ENCODE measurements around the gene ZFPM1. TPM values are rescaled to one million over a fixed set of nuclear protein-coding genes. Genes with fewer than 3 reads are reported as not detected.

ZFPM1 gene
- total RNA-seq, 4 donors from 2014 or later, result 0.50 to 4.0 (median 1.3) TPM

DNA sequence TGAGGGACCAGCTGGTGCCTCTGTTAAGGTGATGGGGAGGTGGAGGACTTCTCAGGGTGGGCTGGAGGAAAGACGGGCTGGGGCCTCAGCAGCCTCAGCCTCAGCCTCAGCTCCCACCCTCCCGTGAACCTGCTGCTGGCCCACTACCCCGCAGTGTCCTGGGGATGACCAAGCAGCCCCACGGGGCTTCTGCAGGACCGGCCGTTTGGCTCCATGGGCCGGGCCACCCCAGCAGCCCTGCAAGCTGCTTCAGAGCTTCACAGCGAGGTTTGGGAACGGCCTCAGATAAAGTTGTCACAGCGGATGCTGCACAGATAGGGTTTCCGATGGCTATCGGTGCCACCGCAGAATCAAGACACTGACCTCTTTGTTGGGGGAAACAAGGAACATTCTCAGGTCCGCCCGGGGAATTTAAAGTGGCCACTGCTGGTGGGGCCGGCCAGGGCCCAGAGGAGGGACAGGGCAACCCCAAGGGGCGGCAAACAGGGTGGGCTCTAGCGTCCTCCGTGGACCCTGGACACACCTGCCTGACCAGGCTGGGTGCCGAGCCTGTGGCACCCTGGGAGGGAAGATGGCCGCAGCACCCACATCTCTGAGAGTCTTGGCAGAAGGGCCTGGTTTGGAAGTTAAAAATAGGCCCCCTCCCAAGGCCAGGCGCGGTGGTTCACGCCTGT lies 69.3 kb downstream of the ZFPM1 start:
- ATAC-seq (ENCODE audit: low FRiP score) (no peak), DNase-seq (ENCODE audit: low spot score) (no peak)
- TF ChIP-seq, protein P1, sequence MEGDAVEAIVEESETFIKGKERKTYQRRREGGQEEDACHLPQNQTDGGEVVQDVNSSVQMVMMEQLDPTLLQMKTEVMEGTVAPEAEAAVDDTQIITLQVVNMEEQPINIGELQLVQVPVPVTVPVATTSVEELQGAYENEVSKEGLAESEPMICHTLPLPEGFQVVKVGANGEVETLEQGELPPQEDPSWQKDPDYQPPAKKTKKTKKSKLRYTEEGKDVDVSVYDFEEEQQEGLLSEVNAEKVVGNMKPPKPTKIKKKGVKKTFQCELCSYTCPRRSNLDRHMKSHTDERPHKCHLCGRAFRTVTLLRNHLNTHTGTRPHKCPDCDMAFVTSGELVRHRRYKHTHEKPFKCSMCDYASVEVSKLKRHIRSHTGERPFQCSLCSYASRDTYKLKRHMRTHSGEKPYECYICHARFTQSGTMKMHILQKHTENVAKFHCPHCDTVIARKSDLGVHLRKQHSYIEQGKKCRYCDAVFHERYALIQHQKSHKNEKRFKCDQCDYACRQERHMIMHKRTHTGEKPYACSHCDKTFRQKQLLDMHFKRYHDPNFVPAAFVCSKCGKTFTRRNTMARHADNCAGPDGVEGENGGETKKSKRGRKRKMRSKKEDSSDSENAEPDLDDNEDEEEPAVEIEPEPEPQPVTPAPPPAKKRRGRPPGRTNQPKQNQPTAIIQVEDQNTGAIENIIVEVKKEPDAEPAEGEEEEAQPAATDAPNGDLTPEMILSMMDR (IDR thresholded peaks at IDR 0.05), result no peak

DNA sequence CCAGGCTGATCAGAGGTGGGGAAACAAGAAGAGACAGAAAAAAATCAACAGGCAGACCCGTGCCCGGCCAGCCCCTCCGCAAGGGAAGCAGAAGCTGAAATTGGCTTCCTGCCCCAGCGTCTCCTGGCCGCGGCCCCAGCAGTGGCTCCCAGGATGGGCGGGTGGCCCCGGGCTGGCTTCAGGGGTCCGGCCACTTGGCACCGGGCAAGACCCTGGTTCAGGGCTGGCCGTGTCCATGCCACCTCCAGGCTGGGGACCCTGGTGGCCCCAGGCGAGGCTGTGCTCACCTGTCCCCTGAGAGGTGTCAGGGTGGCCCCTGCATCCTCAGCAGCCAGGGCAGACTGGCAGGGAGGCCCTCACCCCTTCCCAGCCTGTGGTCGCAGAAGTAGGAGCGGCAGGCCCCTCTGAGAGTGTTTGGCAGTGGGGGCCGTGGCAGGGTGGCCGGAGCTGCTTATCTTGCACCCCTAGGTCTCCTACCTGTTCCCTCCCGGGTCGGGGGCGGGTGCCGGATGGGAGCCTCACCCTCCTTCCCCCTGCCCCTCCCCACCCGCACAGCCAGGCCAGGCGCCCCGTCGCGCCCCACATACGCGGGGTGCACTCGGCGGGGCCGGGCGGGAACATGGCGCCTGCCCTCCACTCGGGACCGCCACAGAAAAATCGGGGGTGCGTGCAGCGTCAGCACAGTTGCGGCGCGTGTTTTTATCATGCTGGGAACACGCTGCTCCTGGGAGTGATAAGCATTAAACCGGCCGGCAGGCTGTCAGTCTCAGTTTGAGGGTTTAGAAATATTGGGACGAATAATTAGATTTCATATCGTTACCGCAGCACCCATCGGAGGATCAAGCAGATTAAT lies 70.5 kb downstream of the ZFPM1 start:
- DNase-seq (ENCODE audit: low spot score) (no peak), ATAC-seq (ENCODE audit: low FRiP score) (no peak)
- TF ChIP-seq, protein P1 (IDR thresholded peaks at IDR 0.05), result no peak

DNA sequence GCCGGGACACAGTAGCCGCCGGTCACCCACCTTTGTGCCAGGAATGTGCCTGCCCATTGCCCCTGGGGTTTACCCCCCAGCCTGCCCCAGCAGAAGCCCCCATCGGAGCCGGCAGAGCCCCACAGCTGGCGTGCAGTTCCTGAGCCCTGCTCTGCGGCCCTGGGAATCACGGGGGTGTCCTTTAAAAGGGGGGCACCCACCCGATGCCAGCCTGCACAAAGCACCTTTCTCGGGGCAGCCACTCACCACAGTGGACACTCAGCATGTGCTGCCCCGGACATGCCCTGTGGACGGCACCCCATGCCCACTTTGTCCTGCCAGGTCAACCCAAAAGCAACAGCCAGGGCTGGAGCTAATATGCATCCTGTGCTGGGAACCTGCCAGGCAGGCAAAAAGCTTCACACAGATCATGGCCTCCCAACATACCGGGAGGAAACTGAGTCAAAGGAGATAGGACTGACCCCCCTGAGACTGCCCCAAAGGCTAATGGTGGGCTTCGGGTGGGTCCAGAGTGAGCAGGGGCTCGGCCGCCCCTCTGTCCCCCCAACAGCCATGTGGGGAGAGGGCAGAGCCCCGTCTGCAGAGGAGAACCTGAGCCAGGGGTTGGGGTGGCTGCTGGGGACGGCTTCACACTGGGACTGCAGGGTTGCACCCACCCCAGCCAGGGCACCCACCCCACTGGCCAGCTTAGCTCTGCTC lies 71.3 kb downstream of the ZFPM1 start:
- ATAC-seq (ENCODE audit: low FRiP score) (no peak), DNase-seq (ENCODE audit: low spot score) (no peak)
- TF ChIP-seq, protein P1 (IDR thresholded peaks at IDR 0.05), result no peak

DNA sequence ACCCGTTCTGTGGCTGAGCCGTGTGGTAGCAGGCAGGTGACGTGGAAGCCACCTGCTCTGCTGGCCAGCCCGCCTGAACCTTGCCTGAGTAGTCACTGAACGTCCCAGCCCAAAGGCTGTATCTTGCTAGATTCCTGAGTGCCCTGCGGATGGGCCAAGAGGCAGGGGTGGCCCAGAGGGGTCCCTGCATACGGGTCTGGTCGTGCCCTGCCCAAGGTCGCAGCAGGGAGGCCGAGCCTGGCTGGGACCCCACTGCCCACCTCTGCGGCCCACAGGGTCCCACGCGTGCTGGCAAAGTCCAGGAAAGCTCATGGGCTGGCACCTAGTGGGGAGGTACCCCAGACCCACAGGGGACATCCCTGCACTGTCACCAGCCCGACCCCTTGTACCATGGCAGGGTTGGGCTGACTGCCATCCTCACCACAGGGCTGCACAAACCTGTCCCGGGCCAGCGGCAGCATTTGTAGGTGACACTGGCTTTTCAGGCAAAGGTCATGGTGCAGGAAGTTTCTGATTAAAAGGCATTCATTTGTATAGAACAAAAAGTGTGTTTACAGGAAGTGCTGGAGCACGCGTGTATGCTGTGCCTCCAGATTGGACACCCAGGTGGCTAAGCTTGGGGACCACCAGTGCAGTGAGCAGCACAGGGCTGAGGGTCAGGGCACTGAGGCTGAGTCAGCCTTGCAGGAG lies 72.0 kb downstream of the ZFPM1 start:
- no peak for DNase-seq (ENCODE audit: low spot score)
- TF ChIP-seq, protein P1 (IDR thresholded peaks at IDR 0.05), result no peak
- no peak for ATAC-seq (ENCODE audit: low FRiP score)

DNA sequence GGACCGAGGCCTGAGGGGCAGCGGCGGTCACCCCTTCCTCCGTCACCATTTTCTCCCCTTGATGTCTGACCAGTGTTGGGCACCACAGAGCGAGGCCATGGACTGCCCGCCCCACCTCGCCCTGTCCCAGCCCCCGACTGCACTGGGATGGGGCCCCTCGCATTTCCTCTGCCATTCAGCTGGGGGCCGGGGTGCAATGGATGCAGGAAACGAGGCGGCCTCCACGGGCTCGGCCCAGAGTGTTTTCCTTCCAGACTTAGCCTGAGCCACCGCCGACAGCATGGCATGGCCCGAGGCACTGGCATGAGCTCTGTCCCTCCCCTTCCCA lies 72.5 kb downstream of the ZFPM1 start:
- TF ChIP-seq, protein P1 (IDR thresholded peaks at IDR 0.05), result no peak
- ATAC-seq (ENCODE audit: low FRiP score), result no peak
- no peak for DNase-seq (ENCODE audit: low spot score)

DNA sequence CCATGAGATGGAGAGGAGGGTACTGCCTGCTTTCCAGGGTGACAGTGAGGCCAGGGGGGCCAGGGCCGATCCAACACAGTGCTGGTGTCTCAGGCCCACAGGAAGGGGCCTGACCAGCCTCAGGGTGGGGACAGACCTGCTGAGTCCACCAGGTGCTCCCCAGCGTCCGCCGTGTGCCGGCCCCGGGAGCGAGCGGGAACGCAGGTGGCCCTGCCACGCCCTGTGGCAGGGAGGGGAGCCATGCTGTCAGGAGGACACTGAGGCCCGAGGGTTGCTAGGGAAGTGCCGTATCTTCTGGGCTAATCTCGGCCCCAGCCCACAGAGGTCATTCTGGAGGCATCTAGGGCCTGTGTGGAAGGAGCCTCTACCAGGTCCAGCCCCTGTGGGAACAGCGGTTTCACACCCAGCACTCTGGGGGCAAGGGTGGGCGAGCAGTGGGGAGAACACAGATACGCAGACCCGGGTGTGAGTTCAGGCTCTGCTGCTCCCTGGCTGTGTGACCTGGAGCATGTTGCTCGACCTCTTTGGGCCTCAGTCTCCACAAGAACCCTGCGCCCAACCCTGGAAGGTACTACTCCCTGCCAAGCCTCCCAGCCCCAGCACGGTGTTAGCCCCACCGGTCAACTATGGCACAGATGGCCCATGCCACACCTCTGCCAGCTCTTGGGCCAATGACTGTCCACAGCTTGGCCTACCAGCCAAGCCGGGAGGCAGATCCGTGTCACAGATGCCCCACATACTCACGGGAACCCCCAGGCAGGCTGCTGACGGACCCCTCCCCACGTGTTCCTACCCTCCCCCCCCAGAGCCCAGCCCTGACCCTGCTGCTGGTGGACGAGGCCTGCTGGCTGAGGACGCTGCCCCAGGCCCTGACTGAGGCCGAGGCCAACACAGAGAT lies 73.2 kb downstream of the ZFPM1 start:
- no peak for ATAC-seq (ENCODE audit: low FRiP score)
- no peak for DNase-seq (ENCODE audit: low spot score)
- TF ChIP-seq, protein P1 (IDR thresholded peaks at IDR 0.05), result no peak
